ENCODE measurements around the gene MVK.
"Not testable (repeated sequence)": the region's sequence is repeated elsewhere in the genome, so short reads cannot be mapped to it uniquely, and the experiment has no call there.

Gene MVK

DNA sequence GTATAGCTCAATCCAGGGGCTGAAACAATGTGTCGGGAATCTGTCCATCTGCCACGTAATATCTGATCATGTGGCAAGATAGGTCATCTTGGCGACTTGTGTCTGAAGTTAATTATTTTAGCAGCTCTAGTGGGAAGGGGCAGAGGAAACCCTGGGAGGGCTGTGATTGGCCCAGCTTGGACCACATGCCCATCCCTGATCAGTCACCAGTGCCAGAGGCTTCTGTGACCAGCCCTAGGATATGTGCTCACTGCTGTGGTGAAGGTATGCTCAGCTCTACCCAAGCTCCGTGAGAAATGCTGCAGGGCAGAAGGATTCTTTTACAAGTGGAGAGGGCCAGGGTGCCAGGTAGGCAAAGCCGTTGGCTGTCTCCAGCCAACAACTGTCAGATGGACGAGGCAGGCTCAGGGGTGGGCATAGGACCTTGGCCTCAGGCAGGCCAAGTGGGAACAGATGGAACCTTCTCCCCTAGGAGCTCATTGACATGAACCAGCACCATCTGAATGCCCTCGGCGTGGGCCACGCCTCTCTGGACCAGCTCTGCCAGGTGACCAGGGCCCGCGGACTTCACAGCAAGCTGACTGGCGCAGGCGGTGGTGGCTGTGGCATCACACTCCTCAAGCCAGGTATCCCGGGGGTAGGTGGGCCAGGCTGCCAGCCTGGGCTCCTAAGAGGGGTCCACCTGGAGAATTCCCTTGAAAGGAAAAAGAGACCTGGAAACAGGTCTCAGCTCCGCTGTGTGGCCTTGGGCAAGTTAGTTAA is 21.1 kb downstream of the MVK start:
- peaks cover 3% of the 10 kb centered on the region; the same call in 1 of the 2 replicates for H3K36me3 ChIP-seq (replicated peaks)

DNA sequence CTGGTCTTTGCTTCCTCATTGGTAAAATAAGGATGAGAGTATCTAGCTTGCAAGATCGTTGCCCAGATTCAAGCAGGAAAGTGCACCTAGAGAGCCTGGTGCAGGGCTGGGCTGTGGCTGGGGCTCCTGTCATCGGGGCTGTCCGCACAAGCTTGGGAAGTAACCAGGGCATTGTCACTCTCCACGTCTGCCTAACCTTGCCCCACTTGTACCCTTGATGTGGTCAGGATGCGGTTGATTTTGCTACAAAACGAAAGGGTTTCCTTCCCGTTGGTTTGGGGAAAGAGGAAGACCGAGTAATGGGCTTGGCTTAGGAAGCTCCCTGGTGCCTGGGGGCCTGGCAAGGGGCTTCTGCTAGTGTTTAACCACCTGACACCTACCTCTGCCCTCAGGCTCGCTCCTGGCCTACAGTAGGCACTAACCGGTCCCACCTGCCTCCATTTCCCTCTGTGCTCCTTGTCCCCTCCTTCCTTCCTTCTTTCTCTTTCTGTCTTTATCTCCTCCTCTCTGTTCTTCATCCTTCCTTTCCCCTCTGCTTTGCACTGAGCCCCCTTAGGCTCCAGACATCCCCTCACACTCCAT is 21.8 kb downstream of the MVK start:
- Histone ChIP-seq H3K9me3 (no peaks in the 10 kb centered on the region), H3K4me3 (no peak overlapping the region), H3K36me3 (replicated peaks) (peaks cover 3% of the 10 kb centered on the region; the same call in 1 of the 2 replicates), H3K4me1 (peaks cover 3% of the 10 kb centered on the region; the same call in 1 of the 2 replicates), H3K27me3 (ENCODE audit: low read depth) (no peaks in the 10 kb centered on the region)
- in situ Hi-C loops (cut with MboI; ENCODE audit: low sequenced_read_pairs), result no loop called here
- no peak for DNase-seq (ENCODE audit: low spot score in 2 of 2)

More for the DNA sequence above, 21.1 kb downstream of the MVK start:
- H3K9me3 ChIP-seq, result no peaks in the 10 kb centered on the region
- no peak for DNase-seq (ENCODE audit: low spot score in 2 of 2)
- peaks cover 3% of the 10 kb centered on the region; the same call in 1 of the 2 replicates for H3K4me1 ChIP-seq
- in situ Hi-C loops (cut with MboI; ENCODE audit: low sequenced_read_pairs), result loop anchor here (5.0 kb wide), 1 partner anchor 183 kb away; no protein-coding TSS in a partner anchor
- H3K4me3 ChIP-seq, result no peak overlapping the region
- no peaks in the 10 kb centered on the region for H3K27me3 ChIP-seq (ENCODE audit: low read depth)

GRCh38 chr12:109596418-109597244 is 23.0 kb downstream of the MVK start:
- Histone ChIP-seq H3K36me3 (replicated peaks) (peaks cover 3% of the 10 kb centered on the region; the same call in 1 of the 2 replicates), H3K9me3 (no peaks in the 10 kb centered on the region), H3K4me3 (no peak overlapping the region), H3K27me3 (ENCODE audit: low read depth) (no peaks in the 10 kb centered on the region), H3K4me1 (peaks cover 3% of the 10 kb centered on the region; the same call in 1 of the 2 replicates)
- in situ Hi-C loops (cut with MboI; ENCODE audit: low sequenced_read_pairs), result no loop called here
- no peak for DNase-seq (ENCODE audit: low spot score in 2 of 2)

DNA sequence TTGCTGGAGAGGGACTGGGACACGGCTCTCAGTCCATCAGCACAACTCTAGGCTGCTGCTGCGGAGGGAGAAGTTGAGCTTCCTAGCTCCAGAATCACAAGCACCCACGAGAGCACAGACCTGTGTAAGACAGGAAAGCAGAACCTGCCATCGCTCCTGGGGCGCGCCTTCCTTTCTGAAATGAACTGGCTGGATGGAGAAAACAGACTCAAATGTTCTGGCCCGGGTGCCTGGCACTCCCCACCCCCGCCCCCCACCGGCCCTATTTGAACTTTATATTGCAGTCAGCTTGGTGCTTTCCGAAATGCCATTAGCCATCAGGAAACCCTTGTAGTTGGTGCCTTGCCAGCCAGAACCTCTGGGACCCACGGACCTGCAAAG is 23.8 kb downstream of the MVK start:
- Histone ChIP-seq H3K36me3 (replicated peaks) (no peaks in the 10 kb centered on the region; the same call in 1 of the 2 replicates), H3K4me3 (no peak overlapping the region), H3K27me3 (ENCODE audit: low read depth) (no peaks in the 10 kb centered on the region), H3K9me3 (no peaks in the 10 kb centered on the region), H3K4me1 (peaks cover 3% of the 10 kb centered on the region; the same call in 1 of the 2 replicates)
- DNase-seq (ENCODE audit: low spot score in 2 of 2), result no peak
- in situ Hi-C loops (cut with MboI; ENCODE audit: low sequenced_read_pairs), result no loop called here

DNA sequence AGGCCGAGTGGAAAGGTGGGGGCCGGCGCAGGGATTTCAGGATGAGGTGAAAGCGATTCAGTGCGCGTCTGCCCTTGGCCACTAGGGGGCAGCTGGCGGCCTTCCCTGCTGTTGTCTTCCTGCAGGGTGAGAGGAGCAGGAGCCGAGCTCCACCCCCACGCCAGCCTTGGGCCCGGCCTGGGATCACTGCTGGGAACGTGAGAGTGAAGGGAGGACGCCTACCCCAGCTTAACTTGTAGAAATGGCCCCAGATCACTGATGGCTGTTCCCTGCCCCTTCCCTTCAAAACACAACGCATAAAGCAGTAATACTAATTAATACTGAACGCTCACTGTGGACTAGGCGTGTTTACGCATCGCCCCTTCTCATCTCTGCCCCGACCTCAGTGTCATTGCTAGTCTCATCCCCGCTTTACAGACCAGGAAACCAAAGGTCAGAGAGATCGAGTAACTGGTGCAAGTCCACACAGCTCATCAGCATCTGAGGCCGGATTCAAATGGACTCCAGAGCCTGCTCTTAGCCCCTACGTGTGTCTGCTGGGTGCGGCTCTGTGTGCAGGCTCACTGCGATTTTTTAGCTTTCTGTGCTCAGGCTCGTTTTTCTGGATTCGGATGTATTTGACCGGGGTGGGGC is 24.3 kb downstream of the MVK start:
- peak; percentile 73 to 92 for DNase-seq (ENCODE audit: low spot score in 2 of 2)
- H3K9me3 ChIP-seq, result no peaks in the 10 kb centered on the region
- H3K27me3 ChIP-seq (ENCODE audit: low read depth), result no peaks in the 10 kb centered on the region
- no peak overlapping the region for H3K4me3 ChIP-seq
- in situ Hi-C loops (cut with MboI; ENCODE audit: low sequenced_read_pairs), result no loop called here
- no peaks in the 10 kb centered on the region; the same call in 1 of the 2 replicates for H3K36me3 ChIP-seq (replicated peaks)
- peaks cover 3% of the 10 kb centered on the region; the same call in 1 of the 2 replicates for H3K4me1 ChIP-seq

GRCh38 chr12:109598428-109598854 is 24.8 kb downstream of the MVK start:
- Histone ChIP-seq H3K4me3 (no peak overlapping the region), H3K9me3 (no peaks in the 10 kb centered on the region), H3K36me3 (replicated peaks) (no peaks in the 10 kb centered on the region; the same call in 1 of the 2 replicates), H3K4me1 (peaks cover 3% of the 10 kb centered on the region; the same call in 1 of the 2 replicates), H3K27me3 (ENCODE audit: low read depth) (no peaks in the 10 kb centered on the region)
- in situ Hi-C loops (cut with MboI; ENCODE audit: low sequenced_read_pairs), result no loop called here
- DNase-seq (ENCODE audit: low spot score in 2 of 2), result no peak

GRCh38 chr12:109599087-109599486 is 25.5 kb downstream of the MVK start:
- H3K4me3 ChIP-seq, result no peak overlapping the region
- peaks cover 3% of the 10 kb centered on the region; the same call in 1 of the 2 replicates for H3K4me1 ChIP-seq
- no peaks in the 10 kb centered on the region; the same call in 1 of the 2 replicates for H3K36me3 ChIP-seq (replicated peaks)
- in situ Hi-C loops (cut with MboI; ENCODE audit: low sequenced_read_pairs), result no loop called here
- DNase-seq (ENCODE audit: low spot score in 2 of 2), result no peak
- H3K27me3 ChIP-seq (ENCODE audit: low read depth), result no peaks in the 10 kb centered on the region
- H3K9me3 ChIP-seq, result no peaks in the 10 kb centered on the region

DNA sequence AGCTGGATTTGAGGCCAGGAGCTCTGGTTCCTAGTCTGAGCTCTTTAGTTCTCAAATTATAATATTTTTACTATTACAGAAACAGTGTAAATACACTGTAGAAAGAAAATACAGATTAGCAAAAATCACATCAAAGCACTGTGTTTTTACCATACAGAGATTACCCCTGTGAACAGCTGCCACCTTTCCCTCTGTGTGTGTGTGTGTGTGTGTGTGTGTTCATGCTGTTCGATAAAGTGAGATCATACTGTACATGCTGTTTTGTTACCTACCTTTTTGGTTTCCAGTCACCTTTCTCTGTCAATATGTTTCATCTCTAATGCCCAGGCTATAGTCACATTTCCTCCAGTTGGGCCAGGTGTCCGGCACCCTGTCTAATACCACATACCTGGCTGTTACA is 26.9 kb downstream of the MVK start:
- in situ Hi-C loops (cut with MboI; ENCODE audit: low sequenced_read_pairs), result no loop called here
- DNase-seq (ENCODE audit: low spot score in 2 of 2), result no peak
- Histone ChIP-seq H3K36me3 (replicated peaks) (no peaks in the 10 kb centered on the region; the same call in 1 of the 2 replicates), H3K9me3 (no peaks in the 10 kb centered on the region), H3K4me3 (no peak overlapping the region), H3K27me3 (ENCODE audit: low read depth) (no peaks in the 10 kb centered on the region), H3K4me1 (peaks cover 3% of the 10 kb centered on the region; the same call in 1 of the 2 replicates)

GRCh38 chr12:109600995-109601394 is 27.4 kb downstream of the MVK start:
- Histone ChIP-seq H3K27me3 (ENCODE audit: low read depth) (no peaks in the 10 kb centered on the region), H3K4me3 (no peak overlapping the region), H3K4me1 (peaks cover 3% of the 10 kb centered on the region; the same call in 1 of the 2 replicates), H3K36me3 (replicated peaks) (no peaks in the 10 kb centered on the region; the same call in 1 of the 2 replicates), H3K9me3 (no peaks in the 10 kb centered on the region)
- in situ Hi-C loops (cut with MboI; ENCODE audit: low sequenced_read_pairs), result no loop called here
- no peak for DNase-seq (ENCODE audit: low spot score in 2 of 2)

DNA sequence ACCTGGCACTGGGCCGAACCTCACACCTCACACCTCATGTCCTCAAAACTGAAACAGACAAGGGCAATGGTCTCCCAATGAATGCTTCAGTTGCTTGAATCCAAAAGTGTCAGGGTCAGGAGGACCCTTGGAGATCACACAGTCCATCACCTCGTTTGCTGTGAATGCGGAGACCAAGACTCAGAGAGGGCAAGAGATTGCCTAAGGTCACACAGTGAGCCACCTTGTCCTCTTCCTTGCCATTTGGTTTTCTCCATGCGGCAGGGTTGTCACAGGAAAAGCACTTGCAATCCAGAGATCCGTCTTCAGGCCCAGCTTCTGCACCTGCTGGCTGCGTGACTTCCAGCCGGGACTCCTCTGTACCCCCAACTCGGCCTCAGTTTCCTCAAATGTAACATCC is 28.0 kb downstream of the MVK start:
- Histone ChIP-seq H3K9me3 (no peaks in the 10 kb centered on the region), H3K4me1 (peaks cover 5% of the 10 kb centered on the region), H3K27me3 (ENCODE audit: low read depth) (no peaks in the 10 kb centered on the region), H3K36me3 (replicated peaks) (no peaks in the 10 kb centered on the region; the same call in 1 of the 2 replicates), H3K4me3 (no peak overlapping the region)
- no peak for DNase-seq (ENCODE audit: low spot score in 2 of 2)
- in situ Hi-C loops (cut with MboI; ENCODE audit: low sequenced_read_pairs), result no loop called here

DNA sequence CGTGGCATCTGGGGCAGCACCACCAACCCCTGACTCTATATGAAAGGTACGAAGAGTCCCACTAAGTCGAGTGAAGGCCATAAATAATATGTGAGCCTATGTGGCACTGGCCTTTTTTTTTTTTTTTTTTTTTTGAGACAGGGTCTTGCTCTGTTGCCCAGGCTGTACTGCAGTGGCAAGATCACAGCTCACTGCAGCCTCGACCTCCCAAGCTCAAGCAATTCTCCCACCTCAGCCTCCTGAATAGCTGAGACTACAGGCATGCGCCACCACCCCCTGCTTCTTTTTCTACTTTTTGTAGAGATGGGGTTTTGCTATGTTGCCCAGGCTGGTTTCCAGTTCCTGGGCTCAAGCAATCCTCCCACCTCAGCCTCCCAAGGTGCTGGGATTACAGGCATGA is 28.5 kb downstream of the MVK start:
- not testable (repeated sequence) for H3K4me1 ChIP-seq, H3K4me3 ChIP-seq

DNA sequence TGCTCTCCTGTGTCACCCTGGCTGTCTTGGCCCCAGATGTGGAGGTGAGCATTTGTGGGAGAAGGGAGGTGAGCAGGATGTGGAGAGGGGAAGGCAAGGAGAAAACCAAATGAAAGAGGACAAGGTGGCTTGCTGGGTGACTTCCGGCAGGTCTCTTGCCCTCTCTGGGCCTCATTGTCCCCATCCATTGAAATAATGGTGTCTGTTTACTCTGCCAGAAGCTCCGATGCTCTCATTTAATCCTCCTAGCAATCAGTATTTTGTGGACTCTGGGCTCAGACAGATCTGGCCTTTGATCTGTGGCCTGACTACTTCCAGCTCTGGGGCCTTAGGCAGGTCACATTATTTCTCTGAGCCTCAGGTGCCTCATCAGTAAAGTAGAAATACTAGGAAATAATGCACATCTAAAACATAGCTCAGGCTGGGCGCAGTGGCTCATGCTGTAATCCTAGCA is 30.6 kb downstream of the MVK start:
- H3K27me3 ChIP-seq (ENCODE audit: low read depth), result no peaks in the 10 kb centered on the region
- H3K9me3 ChIP-seq, result no peaks in the 10 kb centered on the region
- DNase-seq (ENCODE audit: low spot score in 2 of 2), result no peak
- H3K36me3 ChIP-seq (replicated peaks), result no peaks in the 10 kb centered on the region
- H3K4me1 ChIP-seq, result peaks cover 6% of the 10 kb centered on the region; the same call in 1 of the 2 replicates
- H3K4me3 ChIP-seq, result no peak overlapping the region
- in situ Hi-C loops (cut with MboI; ENCODE audit: low sequenced_read_pairs), result no loop called here

More for the DNA sequence above, 28.5 kb downstream of the MVK start:
- in situ Hi-C loops (cut with MboI; ENCODE audit: low sequenced_read_pairs); DNase-seq (ENCODE audit: low spot score in 2 of 2); H3K27me3 ChIP-seq (ENCODE audit: low read depth); H3K36me3 ChIP-seq (replicated peaks); H3K9me3 ChIP-seq: not testable (repeated sequence)

- Histone ChIP-seq H3K4me1 (peaks cover 6% of the 10 kb centered on the region; the same call in 1 of the 2 replicates), H3K9me3 (no peaks in the 10 kb centered on the region), H3K4me3 (no peak overlapping the region), H3K36me3 (replicated peaks) (no peaks in the 10 kb centered on the region), H3K27me3 (ENCODE audit: low read depth) (no peaks in the 10 kb centered on the region)
- in situ Hi-C loops (cut with MboI; ENCODE audit: low sequenced_read_pairs), result no loop called here
- DNase-seq (ENCODE audit: low spot score in 2 of 2), result no peak
Observed at GRCh38 chr12:109605016-109605415, 31.4 kb downstream of the MVK start.

Measured in HAP-1 (cell line).